NOMO-1 treated with dmso at 0.1 percent for 144 hours (cell line): Measurements from ENCODE around the gene APLN.

Experiments
- DNase-seq: peaks from one replicate; lab custom pipeline; 2025; ENCODE audit not compliant: unreplicated experiment; lab: John Stamatoyannopoulos, UW

The APLN gene

DNA sequence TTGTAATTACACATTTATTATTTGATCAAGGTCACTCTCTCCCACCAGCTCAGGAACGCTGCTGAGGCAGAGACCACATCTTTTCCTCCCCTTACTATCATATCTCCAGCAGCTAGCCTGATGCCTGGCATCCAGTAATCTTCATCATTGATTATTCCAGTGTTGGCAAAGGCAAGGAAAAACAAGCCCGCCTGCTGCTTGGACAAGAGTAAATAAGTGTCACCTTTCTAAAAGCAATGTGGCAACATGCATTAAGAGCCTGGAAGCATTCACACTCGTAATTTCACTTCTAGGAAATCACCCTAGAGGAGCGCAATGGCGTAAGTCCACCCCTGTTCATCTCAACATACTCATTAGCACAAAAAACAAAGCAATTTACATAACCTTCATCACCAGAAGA is 54.8 kb downstream of the APLN start:
- no peak for DNase-seq

DNA sequence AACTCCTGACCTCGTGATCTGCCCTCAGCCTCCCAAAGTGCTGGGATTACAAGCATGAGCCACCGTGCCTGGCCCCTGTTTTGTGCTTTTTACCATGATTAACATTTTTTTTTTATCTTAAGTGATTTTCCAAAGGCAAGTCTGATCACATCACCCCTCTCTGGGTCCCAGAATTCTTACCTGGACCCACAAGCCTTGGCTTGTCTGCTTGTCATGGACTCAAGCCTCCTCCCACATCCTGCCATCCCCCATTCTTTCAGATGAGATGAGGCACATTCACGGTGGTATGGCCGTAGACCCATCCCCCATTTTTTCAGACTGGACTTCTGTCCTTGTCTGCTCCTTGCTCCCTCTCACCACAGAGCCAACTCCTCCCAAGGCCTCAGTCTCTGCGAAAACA is 55.3 kb downstream of the APLN start:
- DNase-seq = no peak

DNA sequence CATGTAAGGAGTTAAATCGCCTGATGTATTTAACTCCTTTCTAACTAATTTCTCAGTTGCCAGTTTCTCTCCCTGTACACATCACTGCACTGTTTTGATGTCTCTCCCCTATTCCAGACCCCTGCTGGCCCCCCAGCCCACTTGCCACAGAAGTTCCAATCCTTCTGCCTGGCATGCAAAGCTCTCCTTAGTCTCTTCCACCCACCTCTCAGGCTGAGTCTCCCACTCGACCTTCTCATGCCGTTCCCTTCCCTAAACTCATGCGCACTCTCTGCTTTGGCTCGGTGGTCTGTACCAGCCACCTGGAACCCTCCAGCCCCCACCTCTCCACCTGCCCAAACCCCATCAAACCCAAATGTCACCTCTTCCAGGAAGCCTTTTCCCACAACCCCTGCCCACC is 56.9 kb downstream of the APLN start:
- no peak for DNase-seq

DNA sequence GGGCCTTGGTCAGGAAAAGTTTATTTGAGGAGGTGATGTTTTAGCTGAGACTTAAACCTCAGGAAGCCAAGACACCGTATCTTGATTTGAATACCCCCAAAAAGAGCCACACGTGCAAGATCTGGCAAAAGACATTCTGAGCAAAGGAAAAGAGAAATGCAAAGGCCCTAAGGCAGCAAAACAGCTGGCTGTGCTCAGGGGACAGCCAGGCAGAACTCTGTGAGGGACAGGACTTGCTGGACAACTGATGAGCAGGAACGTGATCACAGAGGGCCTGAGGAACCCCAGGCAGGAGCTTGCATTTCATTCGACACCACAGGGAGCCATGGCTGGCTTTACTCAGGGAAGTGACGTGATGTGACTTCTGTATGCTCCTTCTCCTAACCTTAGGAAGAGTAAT is 58.7 kb downstream of the APLN start:
- DNase-seq = no peak
